ENCODE data around the gene CHRM3.

The CHRM3 gene

DNA sequence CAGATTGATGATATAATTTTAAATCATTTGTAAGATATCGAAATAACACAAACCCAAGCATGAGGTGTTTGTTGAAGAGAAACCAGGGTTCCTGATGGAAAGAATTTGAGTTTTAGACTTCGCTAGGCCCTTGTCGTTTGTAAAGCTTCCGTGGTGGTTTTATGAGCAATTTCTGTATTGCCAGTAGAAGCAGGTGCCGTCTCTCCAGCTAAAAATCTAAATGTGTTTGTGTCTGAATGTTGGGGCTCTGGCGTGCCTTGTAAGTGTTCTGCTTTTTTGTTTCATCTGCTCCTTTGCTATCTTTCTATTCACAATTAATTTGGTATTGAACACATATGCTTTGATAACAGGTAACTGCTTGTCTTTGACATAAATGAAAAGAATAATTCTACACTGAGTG, 27.5 kb downstream of the CHRM3 start:
- DNase-seq (ENCODE audit: low read depth, low spot score), result no peak

DNA sequence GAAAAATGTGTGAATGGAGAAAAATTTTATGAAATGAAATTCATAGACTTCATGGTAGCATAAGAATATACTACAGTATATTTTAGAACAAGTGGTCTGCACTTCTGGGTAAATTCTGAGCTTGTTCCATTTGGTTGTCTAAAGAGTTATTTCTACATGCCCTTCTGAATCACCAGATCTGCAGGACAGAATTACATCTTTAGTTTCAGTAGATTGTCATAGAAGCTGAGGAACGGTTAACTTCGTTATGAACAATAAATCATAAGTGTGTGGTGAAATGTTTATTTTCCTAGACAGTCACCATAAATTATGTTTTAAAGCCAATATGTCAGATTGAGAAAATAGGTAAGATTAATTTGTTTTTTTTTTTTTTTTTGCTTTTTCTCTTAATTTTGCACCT, 30.9 kb downstream of the CHRM3 start:
- no peak for DNase-seq (ENCODE audit: low read depth, low spot score)

DNA sequence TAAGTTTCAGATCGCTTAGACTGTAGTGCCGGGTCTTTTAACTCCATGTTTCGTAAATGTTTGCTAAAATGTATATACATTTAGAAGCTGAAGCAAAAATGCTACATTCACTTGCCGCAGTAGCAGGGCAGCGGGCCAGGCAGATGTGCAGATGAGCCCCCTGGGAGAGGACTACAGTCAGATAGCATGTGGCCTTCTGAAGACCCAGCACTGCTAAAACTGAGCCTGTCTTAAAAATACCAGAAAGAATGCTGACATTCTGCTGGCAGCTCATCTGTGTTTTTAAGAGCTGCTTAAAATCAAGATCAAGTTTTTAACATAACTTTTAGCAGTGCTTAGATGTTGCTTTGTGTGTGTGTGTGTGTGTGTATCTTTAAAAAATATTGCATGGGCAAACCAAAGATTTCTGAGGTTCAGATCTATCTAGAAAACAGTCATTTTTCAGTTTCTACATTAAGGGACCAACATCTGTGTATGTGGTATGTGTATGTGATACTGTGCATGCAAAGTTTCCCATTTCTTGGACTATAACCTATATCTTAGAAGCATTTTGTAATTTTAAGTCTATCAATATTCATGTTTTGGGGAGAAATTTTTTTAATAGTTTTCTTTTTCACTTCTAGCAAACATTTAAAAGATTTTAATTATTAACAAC, 31.7 kb downstream of the CHRM3 start:
- DNase-seq (ENCODE audit: low read depth, low spot score), result no peak

DNA sequence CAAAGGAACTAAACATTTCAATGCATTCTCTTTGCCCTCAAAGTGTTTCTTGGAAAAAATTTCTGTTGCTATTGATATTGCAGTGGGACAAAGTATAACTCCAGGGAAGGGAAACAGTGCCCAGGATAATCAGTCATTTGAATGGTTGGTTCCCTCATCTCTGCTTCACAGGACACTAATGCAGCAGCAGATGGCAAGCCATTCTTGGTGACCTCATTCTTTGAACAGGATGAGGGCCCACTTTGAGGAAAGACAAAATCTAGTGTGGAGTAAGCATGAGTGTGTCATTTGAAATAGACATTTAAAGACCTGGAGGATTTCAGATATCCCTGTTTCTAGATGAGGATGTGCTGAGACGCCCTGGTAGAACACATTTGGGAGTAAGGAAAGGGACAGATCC, 32.3 kb downstream of the CHRM3 start:
- no peak for DNase-seq (ENCODE audit: low read depth, low spot score)

DNA sequence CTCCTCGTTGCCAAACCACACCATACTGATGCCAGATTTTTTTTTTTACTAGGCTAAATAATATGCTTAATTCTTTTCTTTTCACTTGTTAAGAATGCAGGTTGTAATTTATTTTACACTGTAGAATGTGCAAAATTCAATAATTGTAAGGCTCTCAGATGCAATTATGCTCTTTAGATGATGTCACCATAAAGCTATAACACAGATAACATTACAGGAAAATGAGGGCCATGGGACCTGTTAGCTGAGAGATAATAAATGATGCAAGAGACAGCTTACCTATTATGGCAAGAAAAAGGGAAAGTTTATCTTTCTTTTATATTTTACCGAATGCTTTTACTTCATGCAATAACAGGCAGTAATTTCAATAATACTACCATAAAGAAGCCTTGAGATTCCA, 35.4 kb downstream of the CHRM3 start:
- no peak for DNase-seq (ENCODE audit: low read depth, low spot score)

DNA sequence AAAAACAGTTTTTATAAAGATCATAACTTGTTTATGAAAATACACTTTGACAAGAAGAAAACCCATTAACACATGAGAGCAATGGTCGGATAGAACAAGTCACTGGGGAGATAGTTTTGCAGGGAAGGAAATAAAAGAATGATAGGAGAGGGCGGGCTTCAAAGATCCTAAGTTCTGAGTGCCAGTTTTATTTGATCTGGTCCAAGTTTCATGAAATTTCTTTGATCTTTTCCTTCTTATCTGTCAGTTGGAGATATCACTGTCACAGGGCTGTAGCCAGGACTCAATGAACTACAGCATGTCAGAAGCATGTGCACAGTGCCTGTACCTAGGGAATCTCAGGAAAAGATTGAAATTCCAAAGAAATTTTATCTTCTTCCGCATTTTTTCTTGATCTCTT, 36.5 kb downstream of the CHRM3 start:
- no peak for DNase-seq (ENCODE audit: low read depth, low spot score)

DNA sequence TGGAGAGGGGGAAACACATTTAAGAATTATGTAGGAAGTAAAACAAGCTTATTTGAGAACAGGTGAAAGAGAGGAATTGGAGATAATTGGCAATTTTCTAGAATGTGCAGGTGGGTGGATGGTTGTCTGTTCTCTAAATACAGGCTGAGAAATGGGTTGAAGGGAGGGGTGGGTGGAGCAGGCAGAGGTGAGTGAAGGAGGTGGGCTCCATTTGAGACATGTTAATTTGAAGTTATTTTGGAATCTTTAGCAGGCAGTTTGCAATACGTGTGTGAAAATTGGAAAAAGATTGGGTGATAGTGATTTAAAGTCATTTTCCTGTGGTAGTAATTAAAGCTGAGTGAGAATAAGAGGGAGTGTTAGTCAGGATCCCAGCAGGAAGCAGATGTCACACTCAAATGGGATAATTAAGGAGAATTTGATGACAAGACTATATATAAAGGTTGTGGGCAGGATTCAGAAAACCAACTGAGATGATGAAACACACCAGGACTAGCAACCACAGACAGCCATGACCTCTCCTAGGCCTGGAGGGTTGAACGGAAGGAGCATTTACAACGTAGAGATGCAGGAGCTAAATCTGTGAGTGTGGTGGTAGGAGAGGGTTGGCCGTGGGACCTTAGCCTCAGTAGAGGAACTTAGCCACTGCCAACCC, 40.6 kb downstream of the CHRM3 start:
- DNase-seq (ENCODE audit: low read depth, low spot score), result no peak

DNA sequence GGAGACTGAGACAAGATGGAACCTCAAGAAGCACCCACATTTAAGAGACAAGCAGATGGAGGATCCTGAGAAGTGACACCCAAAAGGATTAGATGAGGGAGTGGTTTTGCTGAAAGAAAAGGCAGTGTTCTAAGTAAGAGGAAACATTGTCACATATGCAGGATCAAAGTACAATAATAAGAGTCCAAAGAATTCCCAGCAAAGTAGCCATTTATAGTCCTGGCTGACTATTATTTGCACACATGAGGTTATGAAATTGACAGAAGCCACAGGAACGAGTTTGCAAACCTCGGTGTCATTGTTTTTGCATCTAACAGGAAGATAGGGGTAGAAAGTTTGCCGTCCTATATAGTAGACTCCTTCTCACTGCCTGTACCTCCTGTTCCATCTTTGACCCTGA, 41.3 kb downstream of the CHRM3 start:
- no peak for DNase-seq (ENCODE audit: low read depth, low spot score)

DNA sequence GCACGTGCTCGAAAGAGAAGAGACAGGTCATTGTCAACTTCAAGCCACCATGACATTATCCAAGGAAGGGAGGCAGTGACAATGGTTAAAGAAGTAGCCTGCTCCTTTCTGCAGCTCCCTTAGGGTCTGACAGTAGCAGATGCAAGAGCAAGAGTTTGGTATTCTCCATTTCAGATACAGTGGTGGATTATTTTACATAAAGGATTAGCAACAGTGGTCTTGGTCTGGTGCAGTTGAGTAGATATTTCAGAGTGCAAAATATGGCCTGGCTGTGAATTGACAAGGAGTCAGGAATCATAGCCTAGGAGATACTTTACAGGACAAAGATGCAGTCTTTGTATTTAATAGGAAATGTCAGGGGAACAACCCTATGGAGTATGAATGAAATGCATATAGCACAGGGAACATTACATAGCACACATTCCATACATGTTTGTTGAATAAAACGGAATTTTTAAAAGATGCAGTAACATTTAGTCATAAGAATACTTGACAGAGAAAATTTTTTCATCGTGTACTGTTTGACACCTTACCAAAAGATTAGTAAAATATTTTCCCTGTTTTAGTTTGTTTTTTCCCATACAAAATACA, 41.8 kb downstream of the CHRM3 start:
- no peak for DNase-seq (ENCODE audit: low read depth, low spot score)

DNA sequence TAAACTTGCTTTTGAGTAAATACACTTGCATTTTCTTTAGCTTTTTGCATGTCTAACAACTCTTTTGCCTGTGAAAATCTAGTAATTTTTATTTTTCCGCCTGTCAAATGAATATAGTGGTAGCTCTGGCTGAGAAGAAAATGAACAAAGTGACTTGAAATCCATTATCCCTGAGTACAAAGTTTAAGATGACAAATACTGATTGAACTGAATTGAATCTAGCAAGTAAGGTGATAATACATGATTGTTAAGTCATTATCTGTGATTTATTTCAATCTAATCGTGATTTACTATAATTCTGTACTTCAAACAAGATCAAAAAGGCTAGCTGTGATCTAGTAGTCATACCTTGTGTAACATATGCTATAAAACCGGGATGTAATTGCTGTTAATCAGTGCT, 42.8 kb downstream of the CHRM3 start:
- DNase-seq (ENCODE audit: low read depth, low spot score), result no peak

DNA sequence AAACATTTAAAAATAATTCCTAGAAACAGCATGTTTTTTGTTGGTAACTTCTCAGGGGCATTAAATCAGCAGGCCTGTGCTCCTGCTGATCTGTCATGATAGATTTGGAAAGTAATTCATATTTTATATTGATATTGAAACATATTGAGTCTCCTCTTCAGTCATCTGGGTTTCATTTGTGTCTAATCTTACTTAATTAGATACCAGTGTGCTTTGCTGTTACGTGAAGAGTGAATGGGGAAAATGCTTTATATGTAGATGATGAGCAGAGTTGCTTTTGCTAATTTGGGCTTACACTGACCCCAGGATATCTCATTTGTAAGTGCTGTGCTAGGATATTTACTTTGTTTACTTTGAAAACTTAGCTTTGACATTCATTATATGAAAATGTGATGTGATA, 45.9 kb downstream of the CHRM3 start:
- DNase-seq (ENCODE audit: low read depth, low spot score), result no peak

DNA sequence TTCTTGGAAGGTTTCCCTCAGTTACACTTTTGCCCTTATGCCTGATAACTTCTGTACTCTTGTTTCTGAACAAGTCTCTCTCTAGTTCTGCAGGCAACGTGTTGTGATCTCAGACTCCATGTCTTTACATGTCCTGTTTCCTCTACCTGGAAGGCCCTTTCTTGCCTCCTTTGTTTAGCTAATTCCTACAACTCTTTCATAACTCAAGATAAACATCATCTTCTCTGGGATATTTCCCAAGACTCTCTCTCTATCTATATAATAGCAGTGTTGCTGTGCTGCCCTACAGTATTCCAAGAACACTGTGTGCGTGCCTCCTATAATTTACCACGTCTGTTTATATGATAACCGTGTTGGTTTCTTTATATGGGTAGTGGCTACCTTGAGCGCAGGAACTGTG, 47.8 kb downstream of the CHRM3 start:
- DNase-seq (ENCODE audit: low read depth, low spot score), result no peak
